Immature natural killer cell (primary cell): ENCODE results near the gene APH1B. TPM values are rescaled to one million over a fixed set of nuclear protein-coding genes. Genes with fewer than 3 reads are reported as not detected.

ENCODE experiments used
- DNase-seq, 3 donors: peaks; one replicate each; pipeline ENCODE4 v3.0.0; 2022; ENCODE audit warnings: mixed read lengths in 1 of 3
- H3K27ac Mint-ChIP-seq, 6 donors: one replicate each; pipeline ENCODE4 v1.8.0; 2020; ENCODE audit warnings: mixed read lengths in 6 of 6, mild to moderate bottlenecking in 5 of 6, inconsistent platforms in 4 of 6, moderate library complexity in 3 of 6
- H3K27me3 Mint-ChIP-seq, 3 donors: one replicate each; pipeline ENCODE4 v1.8.0; 2020 to 2021; ENCODE audit warnings: low read depth in 3 of 3, mild to moderate bottlenecking in 3 of 3, mixed read lengths in 3 of 3, moderate library complexity in 3 of 3, inconsistent platforms in 1 of 3
- H3K36me3 Mint-ChIP-seq, 3 donors: one replicate each; pipeline ENCODE4 v1.8.0; 2020; ENCODE audit warnings: mixed read lengths in 3 of 3, inconsistent platforms in 2 of 3, mild to moderate bottlenecking in 2 of 3
- H3K4me1 Mint-ChIP-seq, 2 donors: one replicate each; pipeline ENCODE4 v1.8.0; 2020; ENCODE audit warnings: inconsistent platforms in 2 of 2, mild to moderate bottlenecking in 2 of 2, mixed read lengths in 2 of 2, moderate library complexity in 1 of 2
- H3K4me3 Mint-ChIP-seq, 5 donors: one replicate each; pipeline ENCODE4 v1.8.0; 2020; ENCODE audit warnings: mild to moderate bottlenecking in 5 of 5, mixed read lengths in 5 of 5, inconsistent platforms in 3 of 5, moderate library complexity in 3 of 5
- H3K9me3 Mint-ChIP-seq, 6 donors: one replicate each; pipeline ENCODE4 v1.8.0; 2020; ENCODE audit warnings: mild to moderate bottlenecking in 6 of 6, mixed read lengths in 6 of 6, inconsistent platforms in 4 of 6, moderate library complexity in 3 of 6
- polyA plus RNA-seq, 3 donors: library from polyadenylated mRNA; unstranded; fragments of 300-500 nt; fragmentation: Illumina TruSeq; gene quantifications; one replicate each; pipeline ENCODE4 v1.2.3, GENCODE V29; 2021

The APH1B gene
- polyA plus RNA-seq, 3 donors from 2014 or later, result 4.8 to 7.8 (median 5.7) TPM

- H3K9me3 Mint-ChIP-seq, result no peaks in the 10 kb centered on the region
- H3K27ac Mint-ChIP-seq, result no peak overlapping the region
- no peaks in the 10 kb centered on the region for H3K36me3 Mint-ChIP-seq
- H3K27me3 Mint-ChIP-seq, result peaks cover 0 to 2% (median 0%) of the 10 kb centered on the region in 3 donors
- H3K4me3 Mint-ChIP-seq, result no peak overlapping the region
- H3K4me1 Mint-ChIP-seq, result no peaks in the 10 kb centered on the region
- no peak for DNase-seq
Observed at GRCh38 chr15:63347074-63347857, 69.9 kb downstream of the APH1B start.

DNA sequence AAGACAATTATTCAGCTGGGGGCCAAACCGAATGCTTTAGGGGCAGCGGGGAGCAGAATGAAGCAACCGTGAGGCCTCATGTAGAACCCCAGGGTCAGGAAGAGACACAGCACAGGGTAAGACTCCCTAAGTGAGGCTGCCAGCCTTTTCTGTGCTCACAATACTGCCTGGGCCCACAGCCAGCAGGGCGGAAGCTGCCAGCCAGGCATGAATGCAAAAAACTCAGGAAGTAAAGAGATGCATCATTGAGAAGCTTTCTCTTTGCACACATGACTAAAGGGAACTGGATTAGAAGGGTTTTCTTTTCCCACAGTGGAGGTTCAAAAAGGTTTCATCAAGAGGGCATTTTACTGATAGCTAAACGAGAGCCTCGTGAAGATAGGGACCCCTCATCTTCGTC, 71.0 kb downstream of the APH1B start:
- no peak overlapping the region for H3K27ac Mint-ChIP-seq
- no peaks in the 10 kb centered on the region for H3K9me3 Mint-ChIP-seq
- no peaks in the 10 kb centered on the region for H3K4me1 Mint-ChIP-seq
- no peak for DNase-seq
- H3K36me3 Mint-ChIP-seq, result no peaks in the 10 kb centered on the region
- no peak overlapping the region for H3K4me3 Mint-ChIP-seq
- H3K27me3 Mint-ChIP-seq, result peaks cover 0 to 2% (median 0%) of the 10 kb centered on the region in 3 donors

DNA sequence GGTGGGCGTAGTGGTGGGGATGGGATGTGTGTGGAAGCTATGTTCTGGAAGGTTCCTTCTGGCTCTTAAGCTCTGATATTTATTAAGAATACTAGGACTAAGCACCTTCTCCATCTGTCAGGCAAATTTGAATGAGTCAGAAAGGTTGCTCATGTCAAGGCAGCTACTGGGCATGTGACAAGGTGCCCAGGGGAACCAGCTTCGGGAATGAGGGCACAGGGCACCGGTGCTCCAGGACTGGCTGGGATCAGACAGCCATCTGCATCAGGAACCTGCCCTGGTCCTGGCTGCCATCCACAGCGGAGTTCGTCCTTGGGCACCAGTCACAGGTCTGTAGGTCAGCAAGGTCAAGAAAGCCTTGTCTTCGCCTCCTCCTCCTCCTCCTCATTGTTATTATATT, 71.8 kb downstream of the APH1B start:
- no peak overlapping the region for H3K4me3 Mint-ChIP-seq
- no peaks in the 10 kb centered on the region for H3K9me3 Mint-ChIP-seq

DNA sequence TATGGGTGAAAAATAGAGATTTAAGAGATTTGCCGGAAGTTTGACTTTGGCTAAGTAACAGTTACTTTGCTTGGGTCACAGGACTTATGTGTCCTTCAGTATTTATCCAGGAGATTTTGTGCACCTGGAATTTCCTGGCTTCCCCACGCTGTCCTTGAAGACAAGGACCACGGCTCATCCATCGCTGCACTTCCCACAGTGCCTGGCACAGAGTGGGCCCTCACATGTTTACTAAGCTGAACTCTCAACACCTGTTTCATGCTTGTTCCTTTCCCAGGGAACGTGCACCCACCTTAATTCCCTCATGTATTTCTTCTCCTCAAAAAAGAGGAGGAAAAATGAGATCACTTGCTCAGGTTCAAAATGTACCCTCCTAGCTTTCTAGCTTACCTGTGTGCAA, 72.2 kb downstream of the APH1B start:
- Mint-ChIP-seq H3K4me1 (no peaks in the 10 kb centered on the region), H3K27me3 (peaks cover 0 to 2% (median 0%) of the 10 kb centered on the region in 3 donors), H3K9me3 (no peaks in the 10 kb centered on the region), H3K4me3 (no peak overlapping the region), H3K36me3 (no peaks in the 10 kb centered on the region), H3K27ac (no peak overlapping the region)
- no peak for DNase-seq

More for the DNA sequence above, 71.8 kb downstream of the APH1B start:
- H3K27ac Mint-ChIP-seq, result no peak overlapping the region
- H3K4me1 Mint-ChIP-seq, result no peaks in the 10 kb centered on the region
- H3K27me3 Mint-ChIP-seq, result peaks cover 0 to 2% (median 0%) of the 10 kb centered on the region in 3 donors
- no peak for DNase-seq
- no peaks in the 10 kb centered on the region for H3K36me3 Mint-ChIP-seq

DNA sequence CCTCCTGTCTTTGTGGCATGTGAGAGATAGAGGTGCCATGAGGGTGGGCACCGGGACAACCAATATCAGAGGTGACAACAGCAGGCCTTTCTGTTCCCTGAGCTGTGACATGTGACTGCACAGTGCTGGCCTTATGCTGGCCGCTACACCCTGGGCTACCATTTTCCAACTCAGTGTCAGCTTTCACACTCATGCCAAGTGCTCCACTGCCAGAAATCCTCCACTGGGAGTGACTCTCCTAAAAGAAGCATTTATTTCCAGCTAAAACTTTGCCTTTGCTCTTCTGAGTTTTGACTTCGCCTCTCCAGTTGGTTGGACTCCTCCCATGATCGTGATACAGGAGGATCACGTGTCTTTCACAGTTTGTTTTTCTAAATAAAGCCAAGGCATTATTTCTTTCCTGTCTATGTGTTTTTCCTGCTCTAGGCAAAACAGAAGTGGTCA, 72.8 kb downstream of the APH1B start:
- Mint-ChIP-seq H3K27me3 (no peaks in the 10 kb centered on the region), H3K4me3 (no peak overlapping the region), H3K9me3 (no peaks in the 10 kb centered on the region), H3K4me1 (no peaks in the 10 kb centered on the region), H3K27ac (no peak overlapping the region), H3K36me3 (no peaks in the 10 kb centered on the region)
- DNase-seq, result no peak

GRCh38 chr15:63351170-63351569, 73.8 kb downstream of the APH1B start:
- no peak for DNase-seq

DNA sequence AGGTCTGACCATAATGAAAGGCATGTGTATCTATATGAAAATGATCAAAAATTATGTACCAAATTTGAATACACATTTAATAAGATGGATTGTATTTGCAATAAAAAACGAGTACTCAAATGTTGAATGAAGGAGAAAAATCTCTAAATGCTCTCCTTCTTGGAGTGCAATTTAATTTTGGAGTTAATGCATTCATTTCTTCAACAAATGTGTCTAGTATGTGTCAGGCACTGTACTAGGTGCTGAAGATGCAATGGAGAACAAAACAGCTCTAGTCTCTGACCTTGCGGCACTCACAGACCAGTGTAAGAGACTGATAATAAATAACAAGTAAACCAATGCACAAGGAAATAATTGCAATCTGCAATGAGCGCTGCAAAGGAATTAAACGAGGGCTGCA, 75.4 kb downstream of the APH1B start:
- no peaks in the 10 kb centered on the region for H3K4me1 Mint-ChIP-seq
- no peak overlapping the region for H3K27ac Mint-ChIP-seq
- no peak for DNase-seq
- no peaks in the 10 kb centered on the region for H3K36me3 Mint-ChIP-seq
- no peaks in the 10 kb centered on the region for H3K9me3 Mint-ChIP-seq
- no peaks in the 10 kb centered on the region for H3K27me3 Mint-ChIP-seq
- no peak overlapping the region for H3K4me3 Mint-ChIP-seq

More at GRCh38 chr15:63351170-63351569, 73.8 kb downstream of the APH1B start:
- Mint-ChIP-seq H3K36me3 (no peaks in the 10 kb centered on the region), H3K9me3 (no peaks in the 10 kb centered on the region), H3K4me1 (no peaks in the 10 kb centered on the region), H3K27me3 (no peaks in the 10 kb centered on the region), H3K27ac (no peak overlapping the region), H3K4me3 (no peak overlapping the region)

DNA sequence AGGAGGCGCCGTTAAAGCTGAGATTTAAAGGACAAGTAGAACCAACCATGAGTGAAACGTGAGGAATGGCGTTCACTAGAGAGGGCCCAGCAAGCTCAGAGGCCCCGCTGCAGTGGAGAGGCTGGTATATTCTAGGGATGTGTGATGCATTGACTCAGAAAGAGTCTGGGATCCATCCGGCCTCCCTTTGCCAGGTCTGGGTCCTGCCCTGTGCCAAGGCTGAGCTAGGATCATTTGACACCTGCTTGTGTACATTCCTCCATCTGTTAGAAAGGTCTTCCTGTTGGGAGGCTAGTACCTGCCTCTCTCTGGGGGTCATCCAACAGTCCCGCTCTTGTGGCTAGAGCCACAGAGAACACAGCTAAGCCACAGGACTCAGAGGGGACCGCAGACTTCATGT, 75.9 kb downstream of the APH1B start:
- DNase-seq, result no peak
- no peaks in the 10 kb centered on the region for H3K4me1 Mint-ChIP-seq
- no peak overlapping the region for H3K27ac Mint-ChIP-seq
- H3K36me3 Mint-ChIP-seq, result no peaks in the 10 kb centered on the region
- no peaks in the 10 kb centered on the region for H3K9me3 Mint-ChIP-seq
- H3K4me3 Mint-ChIP-seq, result no peak overlapping the region
- no peaks in the 10 kb centered on the region for H3K27me3 Mint-ChIP-seq

GRCh38 chr15:63353887-63354286, 76.5 kb downstream of the APH1B start:
- Mint-ChIP-seq H3K9me3 (no peaks in the 10 kb centered on the region), H3K4me1 (no peaks in the 10 kb centered on the region), H3K27me3 (no peaks in the 10 kb centered on the region), H3K27ac (no peak overlapping the region), H3K36me3 (no peaks in the 10 kb centered on the region), H3K4me3 (no peak overlapping the region)
- DNase-seq, result no peak

DNA sequence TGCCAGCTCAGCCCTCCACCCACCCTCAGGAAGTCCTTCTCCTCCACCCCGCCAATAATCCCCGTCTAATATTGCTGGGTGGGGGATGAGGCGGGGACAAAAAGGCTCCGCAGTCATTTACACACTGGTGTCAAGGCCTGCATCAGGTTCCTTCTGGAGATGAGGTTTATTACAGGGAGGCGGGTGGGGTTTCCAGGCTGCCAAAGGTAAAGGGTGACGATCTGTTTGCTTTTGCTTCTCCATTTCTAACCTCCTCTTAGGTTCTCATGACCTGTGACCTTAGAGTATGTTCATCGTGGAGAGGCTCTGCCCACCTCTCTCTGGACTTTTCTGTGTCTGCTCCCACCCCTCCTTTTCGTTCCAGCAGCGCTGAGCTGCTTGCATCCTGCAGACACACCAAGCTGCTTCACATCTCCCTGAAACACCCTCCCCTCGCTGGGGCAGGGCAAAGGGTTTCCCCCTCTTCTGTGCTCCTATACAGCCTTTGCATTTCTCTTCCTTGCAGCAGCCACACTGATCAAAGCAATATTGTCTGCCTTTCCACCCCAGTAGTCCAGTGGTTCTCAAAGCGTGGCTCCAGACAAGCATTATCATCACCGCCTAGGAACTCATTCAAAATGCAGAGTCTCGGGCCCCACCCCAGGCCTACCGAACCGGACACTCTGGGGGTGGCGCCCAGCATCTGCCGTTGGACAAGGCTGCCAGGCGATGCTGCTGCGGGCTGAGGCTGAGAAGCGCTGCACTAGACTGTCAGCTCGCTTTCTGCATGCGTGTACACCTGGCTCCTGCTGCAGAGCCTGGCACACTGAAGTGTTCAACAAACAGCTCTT, 77.6 kb downstream of the APH1B start:
- no peak for DNase-seq
- Mint-ChIP-seq H3K4me1 (no peaks in the 10 kb centered on the region), H3K27ac (no peak overlapping the region), H3K27me3 (peaks cover 0 to 2% (median 0%) of the 10 kb centered on the region in 3 donors), H3K4me3 (no peak overlapping the region), H3K36me3 (peaks cover 0 to 4% (median 0%) of the 10 kb centered on the region in 3 donors), H3K9me3 (no peaks in the 10 kb centered on the region)

- no peaks in the 10 kb centered on the region for H3K4me1 Mint-ChIP-seq
- no peak for DNase-seq
- peaks cover 0 to 4% (median 0%) of the 10 kb centered on the region in 3 donors for H3K36me3 Mint-ChIP-seq
- H3K4me3 Mint-ChIP-seq, result no peak overlapping the region
- H3K27ac Mint-ChIP-seq, result no peak overlapping the region
- no peaks in the 10 kb centered on the region for H3K9me3 Mint-ChIP-seq
- peaks cover 0 to 2% (median 0%) of the 10 kb centered on the region in 3 donors for H3K27me3 Mint-ChIP-seq
Observed at GRCh38 chr15:63357061-63357460, 79.7 kb downstream of the APH1B start.

DNA sequence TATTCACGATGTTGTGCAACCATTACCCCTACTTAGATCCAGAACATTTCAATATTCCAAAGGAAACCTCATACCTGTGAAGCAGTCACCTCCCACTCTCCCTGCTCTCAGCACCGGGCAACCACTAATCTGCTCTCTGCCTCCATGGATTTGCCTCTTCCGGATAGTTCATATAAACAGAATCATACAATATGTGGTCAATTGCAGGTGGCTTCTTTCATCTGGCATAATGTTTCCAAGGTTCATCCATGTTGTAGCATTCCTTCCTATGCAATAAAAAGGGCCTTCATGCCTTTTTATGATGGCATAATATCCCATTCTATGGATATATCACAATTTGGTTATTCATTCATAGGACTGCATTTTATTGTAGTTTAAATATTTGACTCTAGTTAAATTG, 80.3 kb downstream of the APH1B start:
- H3K36me3 Mint-ChIP-seq, result peaks cover 0 to 4% (median 0%) of the 10 kb centered on the region in 3 donors
- H3K27me3 Mint-ChIP-seq, result peaks cover 0 to 2% (median 0%) of the 10 kb centered on the region in 3 donors
- no peak overlapping the region for H3K4me3 Mint-ChIP-seq
- no peak for DNase-seq
- no peaks in the 10 kb centered on the region for H3K4me1 Mint-ChIP-seq
- H3K27ac Mint-ChIP-seq, result no peak overlapping the region
- no peaks in the 10 kb centered on the region for H3K9me3 Mint-ChIP-seq

- Mint-ChIP-seq H3K27ac (no peak overlapping the region), H3K9me3 (no peaks in the 10 kb centered on the region), H3K4me1 (no peaks in the 10 kb centered on the region), H3K36me3 (peaks cover 0 to 4% (median 0%) of the 10 kb centered on the region in 3 donors), H3K4me3 (no peak overlapping the region), H3K27me3 (peaks cover 0 to 2% (median 0%) of the 10 kb centered on the region in 3 donors)
- DNase-seq, result no peak
Observed at GRCh38 chr15:63358241-63359029, 81.0 kb downstream of the APH1B start.
